Activated CD4-positive, CD25-positive, alpha-beta regulatory T cell treated with anti-CD3 and anti-CD28 coated beads, Interleukin-2, amount 50 U/mL, for 72 hours (primary cell): ENCODE results near the gene DOCK3.
"Not testable (repeated sequence)": the region's sequence is repeated elsewhere in the genome, so short reads cannot be mapped to it uniquely, and the experiment has no call there.

ENCODE experiments used
- DNase-seq: peaks from one replicate; pipeline ENCODE4 v3.0.0; 2021

DOCK3 gene

GRCh38 chr3:51123531-51123930 is 448.8 kb downstream of the DOCK3 start:
- DNase-seq, result no peak

GRCh38 chr3:51131607-51132006 is 456.9 kb downstream of the DOCK3 start:
- not testable (repeated sequence) for DNase-seq

- no peak for DNase-seq
These were observed 463.0 kb downstream of the DOCK3 start for GRCh38 chr3:51137715-51138114.

- no peak for DNase-seq
These were observed 464.9 kb downstream of the DOCK3 start for GRCh38 chr3:51139616-51140015.

GRCh38 chr3:51141573-51141972 is 466.8 kb downstream of the DOCK3 start:
- no peak for DNase-seq

GRCh38 chr3:51145811-51146585 is 471.3 kb downstream of the DOCK3 start:
- DNase-seq, result no peak

- DNase-seq, result no peak
These were observed 472.1 kb downstream of the DOCK3 start for GRCh38 chr3:51146781-51147180.

GRCh38 chr3:51156147-51156546 is 481.4 kb downstream of the DOCK3 start:
- no peak for DNase-seq

- no peak for DNase-seq
These were observed 488.3 kb downstream of the DOCK3 start for GRCh38 chr3:51163051-51163450.

GRCh38 chr3:51173518-51174271 is 499.0 kb downstream of the DOCK3 start:
- no peak for DNase-seq

- DNase-seq, result no peak
These were observed 502.2 kb downstream of the DOCK3 start for GRCh38 chr3:51176923-51177322.

- DNase-seq, result not testable (repeated sequence)
These were observed 511.7 kb downstream of the DOCK3 start for GRCh38 chr3:51186446-51186845.

- DNase-seq, result no peak
These were observed 515.5 kb downstream of the DOCK3 start for GRCh38 chr3:51190199-51190598.

GRCh38 chr3:51190827-51191226 is 516.1 kb downstream of the DOCK3 start:
- no peak for DNase-seq

- DNase-seq, result no peak
These were observed 517.0 kb downstream of the DOCK3 start for GRCh38 chr3:51191768-51192167.

- DNase-seq, result no peak
These were observed 523.8 kb downstream of the DOCK3 start for GRCh38 chr3:51198477-51198876.

GRCh38 chr3:51199296-51199695 is 524.6 kb downstream of the DOCK3 start:
- DNase-seq, result not testable (repeated sequence)

GRCh38 chr3:51216291-51216690 is 541.6 kb downstream of the DOCK3 start:
- no peak for DNase-seq

GRCh38 chr3:51221959-51222358 is 547.2 kb downstream of the DOCK3 start:
- no peak for DNase-seq

GRCh38 chr3:51224283-51224682 is 549.6 kb downstream of the DOCK3 start:
- no peak for DNase-seq

GRCh38 chr3:51224843-51225242 is 550.1 kb downstream of the DOCK3 start:
- DNase-seq, result no peak

GRCh38 chr3:51242939-51243338 is 568.2 kb downstream of the DOCK3 start:
- DNase-seq, result no peak

- DNase-seq, result no peak
These were observed 569.2 kb downstream of the DOCK3 start for GRCh38 chr3:51243924-51244323.

- no peak for DNase-seq
These were observed 571.1 kb downstream of the DOCK3 start for GRCh38 chr3:51245867-51246266.
